ENCODE measurements around the gene BRINP1.

Gene BRINP1

GRCh38 chr9:119273984-119274665 is 95.1 kb downstream of the BRINP1 start:
- DNase-seq: no peak

GRCh38 chr9:119273325-119273904 is 95.8 kb downstream of the BRINP1 start:
- DNase-seq: no peak

GRCh38 chr9:119272500-119273211 is 96.6 kb downstream of the BRINP1 start:
- no peak for DNase-seq

GRCh38 chr9:119268985-119269384 is 100.2 kb downstream of the BRINP1 start:
- DNase-seq: no peak

GRCh38 chr9:119264165-119264564 is 105.1 kb downstream of the BRINP1 start:
- DNase-seq: no peak

- no peak for DNase-seq
Measured at GRCh38 chr9:119257592-119257991, 111.6 kb downstream of the BRINP1 start.

GRCh38 chr9:119255116-119255515 is 114.1 kb downstream of the BRINP1 start:
- no peak for DNase-seq

- DNase-seq: no peak
Measured at GRCh38 chr9:119252671-119253299, 116.5 kb downstream of the BRINP1 start.

- no peak for DNase-seq
Measured at GRCh38 chr9:119251936-119252335, 117.3 kb downstream of the BRINP1 start.

- DNase-seq: no peak
Measured at GRCh38 chr9:119250730-119251129, 118.5 kb downstream of the BRINP1 start.

GRCh38 chr9:119240546-119240945 is 128.7 kb downstream of the BRINP1 start:
- DNase-seq: no peak

GRCh38 chr9:119234636-119235035 is 134.6 kb downstream of the BRINP1 start:
- DNase-seq: no peak

GRCh38 chr9:119227422-119227821 is 141.8 kb downstream of the BRINP1 start:
- DNase-seq: no peak

GRCh38 chr9:119224431-119224830 is 144.8 kb downstream of the BRINP1 start:
- no peak for DNase-seq

- DNase-seq: no peak
Measured at GRCh38 chr9:119221276-119221675, 148.0 kb downstream of the BRINP1 start.

GRCh38 chr9:119218293-119218692 is 150.9 kb downstream of the BRINP1 start:
- no peak for DNase-seq

- no peak for DNase-seq
Measured at GRCh38 chr9:119216651-119217331, 152.4 kb downstream of the BRINP1 start.

GRCh38 chr9:119215651-119216050 is 153.6 kb downstream of the BRINP1 start:
- DNase-seq: no peak

- DNase-seq: no peak
Measured at GRCh38 chr9:119213471-119213870, 155.8 kb downstream of the BRINP1 start.

GRCh38 chr9:119197893-119198607 is 171.2 kb downstream of the BRINP1 start:
- DNase-seq: no peak

- DNase-seq: no peak
Measured at GRCh38 chr9:119195521-119195920, 173.7 kb downstream of the BRINP1 start.

- no peak for DNase-seq
Measured at GRCh38 chr9:119185298-119185697, 183.9 kb downstream of the BRINP1 start.

All from activated CD4-positive, CD25-positive, alpha-beta regulatory T cell (primary cell).